ENCODE measurements around the gene VAV3.

The VAV3 gene

DNA sequence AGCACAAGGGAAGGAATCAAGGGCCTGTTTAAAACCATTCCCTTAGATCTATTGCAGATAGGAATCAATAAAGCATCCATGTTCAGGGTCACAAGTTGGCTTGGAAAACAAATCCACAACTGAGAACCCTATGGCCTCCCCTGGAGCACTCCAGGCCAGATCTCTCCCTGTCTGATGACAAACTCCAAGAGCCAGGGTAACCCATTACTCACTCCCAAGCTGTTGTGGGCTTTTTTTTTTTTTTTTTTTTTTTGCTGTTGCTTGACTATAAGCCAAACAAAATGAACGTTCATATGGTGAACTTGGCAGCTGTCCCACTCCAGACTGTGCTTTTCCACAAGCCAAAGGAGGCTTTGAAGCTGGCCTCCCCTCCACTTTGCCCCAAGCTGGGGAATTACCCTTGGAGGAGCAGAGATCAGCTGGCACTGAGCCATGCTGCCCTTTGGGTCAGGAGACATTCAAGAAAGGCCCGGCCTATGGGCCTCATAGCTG lies 35.7 kb upstream of the VAV3 start:
- no peak for TF ChIP-seq CTCF (IDR thresholded peaks at IDR 0.05; ENCODE audit: low read depth, low read length)

GRCh38 chr1:108000184-108000583 lies 35.2 kb upstream of the VAV3 start:
- no peak overlapping the region for H3K4me3 ChIP-seq (ENCODE audit: low read depth, low read length)
- TF ChIP-seq CTCF (IDR thresholded peaks at IDR 0.05; ENCODE audit: low read depth, low read length), result no peak

More for the DNA sequence above, 35.7 kb upstream of the VAV3 start:
- H3K4me3 ChIP-seq (ENCODE audit: low read depth, low read length), result no peak overlapping the region

DNA sequence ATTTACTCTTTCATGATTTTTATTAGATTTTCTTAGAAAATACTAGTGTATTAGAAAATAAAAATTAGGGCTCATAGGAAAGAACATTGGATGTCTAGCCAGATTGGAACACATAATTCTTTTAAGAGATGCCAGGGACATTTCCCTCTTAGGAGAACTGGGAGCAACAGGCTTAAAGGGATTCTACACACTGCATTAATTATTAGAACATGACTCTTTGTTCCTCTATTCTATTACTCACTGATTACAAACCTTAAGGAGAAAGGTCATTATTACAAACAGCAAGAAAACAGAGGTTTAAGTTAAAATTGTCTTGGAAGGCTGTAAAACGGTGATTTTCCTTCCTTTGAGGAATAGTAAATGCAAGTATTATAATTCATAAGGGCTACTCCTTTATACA lies 32.9 kb upstream of the VAV3 start:
- no peak overlapping the region for H3K4me3 ChIP-seq (ENCODE audit: low read depth, low read length)
- no peak for TF ChIP-seq CTCF (IDR thresholded peaks at IDR 0.05; ENCODE audit: low read depth, low read length)

- TF ChIP-seq CTCF (IDR thresholded peaks at IDR 0.05; ENCODE audit: low read depth, low read length), result no peak
- H3K4me3 ChIP-seq (ENCODE audit: low read depth, low read length), result no peak overlapping the region
Measured at GRCh38 chr1:107993920-107994319, 28.9 kb upstream of the VAV3 start.

DNA sequence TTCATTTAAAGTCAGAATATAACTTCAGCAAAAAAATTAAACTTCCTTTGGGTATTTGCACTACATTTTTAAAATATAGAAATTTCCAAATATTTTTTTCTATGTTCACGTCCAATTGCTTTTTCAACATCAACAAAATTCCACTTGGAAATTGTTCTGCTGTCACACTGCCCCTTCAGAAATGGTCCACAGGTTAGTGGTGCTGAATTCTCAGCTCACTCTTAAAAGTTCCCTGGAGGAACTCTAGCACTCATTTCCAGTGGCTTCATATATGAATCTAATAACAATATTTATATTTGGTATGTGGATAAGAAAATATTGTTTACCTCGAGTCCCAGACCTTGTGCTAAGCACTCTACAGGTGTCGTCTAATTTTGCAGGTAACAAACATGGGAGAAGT lies 27.4 kb upstream of the VAV3 start:
- H3K4me3 ChIP-seq (ENCODE audit: low read depth, low read length), result no peak overlapping the region
- TF ChIP-seq CTCF (IDR thresholded peaks at IDR 0.05; ENCODE audit: low read depth, low read length), result no peak

GRCh38 chr1:107991371-107992066 lies 26.5 kb upstream of the VAV3 start:
- no peak overlapping the region for H3K4me3 ChIP-seq (ENCODE audit: low read depth, low read length)
- no peak for TF ChIP-seq CTCF (IDR thresholded peaks at IDR 0.05; ENCODE audit: low read depth, low read length)

DNA sequence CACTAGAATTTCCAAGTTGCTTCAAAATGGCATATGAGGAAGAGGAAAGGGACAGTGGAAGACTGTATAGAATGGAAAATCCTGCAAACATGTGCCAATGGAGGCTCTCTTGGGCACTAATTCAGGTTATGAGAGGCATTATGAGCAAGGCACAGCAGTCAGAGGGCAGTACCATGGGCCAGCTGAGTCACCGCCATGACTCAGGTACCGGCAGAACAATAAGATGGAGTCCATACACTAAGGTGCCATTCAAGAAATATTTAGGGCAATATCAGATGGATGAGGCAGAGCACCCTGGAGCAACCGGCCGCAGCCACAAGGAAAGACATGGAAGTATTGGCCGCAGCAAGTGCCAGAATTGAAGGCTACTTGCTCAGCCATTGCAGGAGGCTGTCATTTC lies 25.6 kb upstream of the VAV3 start:
- TF ChIP-seq CTCF (IDR thresholded peaks at IDR 0.05; ENCODE audit: low read depth, low read length), result no peak
- no peak overlapping the region for H3K4me3 ChIP-seq (ENCODE audit: low read depth, low read length)
